ENCODE measurements around the gene GSTM4.

DNA sequence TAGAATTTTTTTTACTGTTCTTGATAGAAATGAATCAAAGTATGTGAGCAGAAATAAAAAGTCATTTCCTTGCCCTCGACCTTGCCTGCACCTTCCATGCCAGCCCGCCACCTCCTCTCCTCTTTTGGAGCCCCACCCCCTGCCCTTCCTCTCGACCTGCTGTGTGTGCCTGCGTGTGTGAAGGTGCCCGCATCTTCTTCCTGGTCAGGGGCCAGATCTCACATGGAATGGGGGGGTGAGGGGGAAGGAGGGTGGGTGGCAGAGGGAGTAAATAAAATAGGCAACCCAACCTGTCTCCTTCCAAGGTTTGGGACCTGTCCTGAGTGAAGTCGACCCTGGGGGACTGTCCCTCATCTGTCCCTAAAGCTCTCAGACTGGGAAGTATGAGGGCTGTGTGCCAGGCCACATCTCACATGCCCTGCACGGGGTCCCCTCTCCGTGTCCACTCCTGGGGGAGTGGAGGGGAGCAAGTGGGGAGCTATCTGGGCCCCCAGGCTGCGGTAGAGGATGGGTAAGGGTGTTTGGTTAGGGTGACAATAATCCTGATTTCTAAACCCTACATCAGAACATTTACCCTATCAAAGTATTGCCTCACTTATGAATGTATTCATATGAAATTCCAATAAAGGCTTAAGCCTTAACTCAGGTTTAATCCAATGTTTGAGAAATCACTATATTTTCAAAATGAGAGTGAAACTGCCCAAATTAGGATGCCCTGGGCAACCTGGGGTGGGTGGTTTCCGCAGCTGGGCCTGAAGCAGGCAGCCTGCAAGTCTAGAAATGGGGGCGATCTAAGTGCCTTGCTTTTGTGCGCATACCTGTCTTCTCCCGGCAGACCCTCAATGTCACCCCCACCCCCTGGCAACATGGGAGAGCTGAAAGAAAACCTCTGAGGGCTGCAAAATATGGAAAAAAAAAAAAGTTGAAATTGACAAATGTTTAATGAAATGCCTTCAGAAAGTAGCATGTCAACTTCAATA is 20.8 kb upstream of the GSTM4 start:
- TF ChIP-seq EZH2 (IDR thresholded peaks at IDR 0.05; ENCODE audit: low read depth, low read length, severe bottlenecking), result no peak
- TF ChIP-seq, protein P1, sequence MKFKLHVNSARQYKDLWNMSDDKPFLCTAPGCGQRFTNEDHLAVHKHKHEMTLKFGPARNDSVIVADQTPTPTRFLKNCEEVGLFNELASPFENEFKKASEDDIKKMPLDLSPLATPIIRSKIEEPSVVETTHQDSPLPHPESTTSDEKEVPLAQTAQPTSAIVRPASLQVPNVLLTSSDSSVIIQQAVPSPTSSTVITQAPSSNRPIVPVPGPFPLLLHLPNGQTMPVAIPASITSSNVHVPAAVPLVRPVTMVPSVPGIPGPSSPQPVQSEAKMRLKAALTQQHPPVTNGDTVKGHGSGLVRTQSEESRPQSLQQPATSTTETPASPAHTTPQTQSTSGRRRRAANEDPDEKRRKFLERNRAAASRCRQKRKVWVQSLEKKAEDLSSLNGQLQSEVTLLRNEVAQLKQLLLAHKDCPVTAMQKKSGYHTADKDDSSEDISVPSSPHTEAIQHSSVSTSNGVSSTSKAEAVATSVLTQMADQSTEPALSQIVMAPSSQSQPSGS (IDR thresholded peaks at IDR 0.05; ENCODE audit: low read length), result no peak
- TF ChIP-seq TEAD4 (IDR thresholded peaks at IDR 0.05; ENCODE audit: low read depth, low read length), result no peak
- TF ChIP-seq, protein P2, sequence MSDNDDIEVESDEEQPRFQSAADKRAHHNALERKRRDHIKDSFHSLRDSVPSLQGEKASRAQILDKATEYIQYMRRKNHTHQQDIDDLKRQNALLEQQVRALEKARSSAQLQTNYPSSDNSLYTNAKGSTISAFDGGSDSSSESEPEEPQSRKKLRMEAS (IDR thresholded peaks at IDR 0.05), result no peak
